Activated naive CD8-positive, alpha-beta T cell (primary cell): ENCODE results near the gene STAC.

Source experiments
- H3K27ac Mint-ChIP-seq: one replicate; pipeline ENCODE4 v1.8.0; 2021; ENCODE audit warnings: mixed read lengths
- H3K27me3 Mint-ChIP-seq: one replicate; pipeline ENCODE4 v1.8.0; 2021; ENCODE audit warnings: mixed read lengths
- H3K36me3 Mint-ChIP-seq: one replicate; pipeline ENCODE4 v1.8.0; 2021; ENCODE audit warnings: mixed read lengths
- H3K4me1 Mint-ChIP-seq: one replicate; pipeline ENCODE4 v1.8.0; 2021; ENCODE audit warnings: low read depth, mixed read lengths
- H3K4me3 Mint-ChIP-seq: one replicate; pipeline ENCODE4 v1.8.0; 2021; ENCODE audit warnings: mild to moderate bottlenecking, mixed read lengths
- H3K9me3 Mint-ChIP-seq: one replicate; pipeline ENCODE4 v1.8.0; 2021; ENCODE audit warnings: low read depth, mixed read lengths

STAC gene

DNA sequence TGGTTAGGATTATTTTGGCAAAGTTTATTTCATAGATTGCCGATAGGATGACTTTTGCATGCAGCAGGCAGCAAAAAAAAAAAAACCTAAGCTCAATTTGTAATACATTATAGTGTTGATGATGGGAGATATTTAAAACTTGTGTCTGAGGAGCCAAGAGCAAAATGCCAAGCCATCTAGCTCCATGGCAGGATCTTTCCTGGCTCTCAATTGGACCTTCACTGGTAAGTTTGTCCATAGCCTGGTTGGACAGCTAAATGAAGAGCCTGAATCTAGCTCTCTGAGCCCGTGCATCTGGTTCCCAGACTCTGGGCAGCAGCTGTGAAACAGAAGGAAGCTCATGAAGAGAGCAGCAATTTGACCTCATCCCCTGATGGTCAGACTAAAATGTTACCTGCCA is 17.5 kb downstream of the STAC start:
- H3K9me3 Mint-ChIP-seq, result no peaks in the 10 kb centered on the region
- H3K36me3 Mint-ChIP-seq, result no peaks in the 10 kb centered on the region
- H3K4me1 Mint-ChIP-seq, result no peaks in the 10 kb centered on the region
- H3K27me3 Mint-ChIP-seq, result peaks cover 4% of the 10 kb centered on the region
- no peak overlapping the region for H3K4me3 Mint-ChIP-seq
- H3K27ac Mint-ChIP-seq, result no peak overlapping the region

DNA sequence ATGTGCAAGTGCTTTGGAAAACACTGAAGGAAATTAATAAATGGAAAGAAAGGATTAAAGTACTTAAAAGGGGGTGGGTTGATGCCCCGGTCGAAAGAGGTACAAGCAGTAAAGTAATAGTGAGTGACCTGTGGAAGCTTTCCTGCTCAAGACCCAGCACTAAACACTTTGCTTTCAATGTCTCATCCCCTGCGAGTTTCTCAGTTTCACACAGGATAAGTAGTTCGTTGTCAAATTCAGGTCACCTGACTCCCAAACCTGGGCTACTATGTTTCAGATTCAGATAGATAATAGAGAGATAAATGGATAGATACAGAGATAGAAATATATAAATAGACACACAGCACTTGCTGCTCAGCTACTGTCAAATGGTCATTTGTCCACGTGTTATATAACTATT is 19.6 kb downstream of the STAC start:
- H3K9me3 Mint-ChIP-seq, result no peaks in the 10 kb centered on the region
- H3K27ac Mint-ChIP-seq, result no peak overlapping the region
- no peaks in the 10 kb centered on the region for H3K27me3 Mint-ChIP-seq
- H3K4me3 Mint-ChIP-seq, result no peak overlapping the region
- no peaks in the 10 kb centered on the region for H3K36me3 Mint-ChIP-seq
- H3K4me1 Mint-ChIP-seq, result no peaks in the 10 kb centered on the region

DNA sequence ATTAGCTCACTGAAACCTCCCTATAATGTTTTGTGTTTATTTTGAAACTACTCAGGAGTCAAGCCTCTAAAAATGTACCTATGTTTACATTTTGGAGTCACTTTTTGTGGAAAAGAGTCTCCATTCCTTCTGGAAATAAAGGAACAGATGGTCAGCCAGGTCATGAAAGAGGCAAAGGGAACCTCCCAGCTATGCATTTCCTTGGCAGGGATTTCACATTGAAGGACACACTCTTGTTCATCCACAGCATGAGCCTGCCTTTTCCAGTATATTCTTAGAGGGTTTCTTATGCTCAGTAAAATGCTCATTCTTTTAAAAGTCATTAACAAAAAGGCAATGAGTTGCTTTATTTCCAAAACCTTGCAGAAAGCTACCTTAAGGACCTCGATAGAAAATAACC is 20.8 kb downstream of the STAC start:
- Mint-ChIP-seq H3K27me3 (no peaks in the 10 kb centered on the region), H3K9me3 (no peaks in the 10 kb centered on the region), H3K4me3 (no peak overlapping the region), H3K4me1 (no peaks in the 10 kb centered on the region), H3K27ac (no peak overlapping the region), H3K36me3 (no peaks in the 10 kb centered on the region)

DNA sequence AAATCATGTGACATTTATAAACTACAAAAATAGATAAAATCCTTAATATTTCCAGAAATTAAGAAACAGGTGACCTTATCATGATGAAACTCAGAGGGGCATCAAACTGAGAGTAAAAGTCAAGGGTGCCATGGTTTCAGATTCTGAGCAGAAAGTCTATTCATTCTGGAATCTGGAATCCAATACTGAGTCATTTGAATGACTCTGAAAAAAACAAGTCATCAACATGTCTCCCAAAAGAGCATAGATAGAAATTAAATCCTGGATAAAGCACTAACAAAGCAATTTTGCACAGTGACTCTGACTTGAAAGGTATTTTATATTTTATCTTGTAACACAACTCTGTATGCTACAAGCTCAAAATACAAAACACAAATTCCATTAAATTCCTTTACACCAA is 23.4 kb downstream of the STAC start:
- no peak overlapping the region for H3K4me3 Mint-ChIP-seq
- no peaks in the 10 kb centered on the region for H3K36me3 Mint-ChIP-seq
- H3K4me1 Mint-ChIP-seq, result no peaks in the 10 kb centered on the region
- H3K9me3 Mint-ChIP-seq, result no peaks in the 10 kb centered on the region
- H3K27ac Mint-ChIP-seq, result no peak overlapping the region
- H3K27me3 Mint-ChIP-seq, result no peaks in the 10 kb centered on the region

GRCh38 chr3:36405190-36405589 is 24.9 kb downstream of the STAC start:
- Mint-ChIP-seq H3K4me1 (no peaks in the 10 kb centered on the region), H3K4me3 (no peak overlapping the region), H3K9me3 (no peaks in the 10 kb centered on the region), H3K36me3 (no peaks in the 10 kb centered on the region), H3K27ac (no peak overlapping the region), H3K27me3 (no peaks in the 10 kb centered on the region)

DNA sequence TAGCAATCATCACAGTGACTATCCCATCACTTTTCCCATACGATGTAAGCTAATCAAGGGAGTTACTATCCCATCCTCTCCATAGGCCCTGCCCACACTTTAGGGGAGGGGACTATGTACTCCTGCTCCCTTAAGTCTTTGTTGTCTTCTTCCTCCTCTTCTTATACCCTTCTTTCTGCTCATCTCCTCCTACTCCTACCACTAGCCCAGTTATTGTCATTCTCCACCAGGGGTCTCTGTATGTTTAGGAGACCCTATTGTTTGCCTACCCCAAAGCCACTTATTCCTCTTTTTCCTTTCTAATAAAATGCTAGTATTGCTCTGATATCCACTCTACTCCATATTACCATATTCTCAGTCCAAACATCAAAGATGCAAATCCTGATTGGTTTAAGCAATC is 27.8 kb downstream of the STAC start:
- H3K9me3 Mint-ChIP-seq, result no peaks in the 10 kb centered on the region
- no peak overlapping the region for H3K27ac Mint-ChIP-seq
- H3K4me1 Mint-ChIP-seq, result no peaks in the 10 kb centered on the region
- H3K36me3 Mint-ChIP-seq, result no peaks in the 10 kb centered on the region
- no peaks in the 10 kb centered on the region for H3K27me3 Mint-ChIP-seq
- H3K4me3 Mint-ChIP-seq, result no peak overlapping the region

DNA sequence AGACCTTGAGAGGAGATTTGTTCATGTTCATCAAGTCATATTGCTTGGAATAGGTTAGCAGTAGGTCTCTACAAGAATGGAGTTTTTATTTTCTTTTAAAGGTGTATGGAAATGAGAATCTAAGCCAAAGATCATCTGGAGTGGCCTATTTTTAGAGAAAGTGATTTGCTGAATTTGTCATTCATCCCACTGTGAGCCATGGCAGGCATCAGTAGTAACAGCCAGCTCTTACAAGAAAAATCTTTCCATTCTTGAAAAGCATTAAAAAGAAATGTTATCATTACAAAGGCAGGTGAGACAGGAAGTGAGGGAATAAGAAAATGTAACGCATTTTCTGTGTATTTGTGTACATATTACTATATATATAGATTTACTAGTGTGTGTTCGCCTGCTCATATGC is 29.6 kb downstream of the STAC start:
- H3K9me3 Mint-ChIP-seq, result no peaks in the 10 kb centered on the region
- no peak overlapping the region for H3K27ac Mint-ChIP-seq
- H3K36me3 Mint-ChIP-seq, result no peaks in the 10 kb centered on the region
- no peak overlapping the region for H3K4me3 Mint-ChIP-seq
- no peaks in the 10 kb centered on the region for H3K4me1 Mint-ChIP-seq
- no peaks in the 10 kb centered on the region for H3K27me3 Mint-ChIP-seq

DNA sequence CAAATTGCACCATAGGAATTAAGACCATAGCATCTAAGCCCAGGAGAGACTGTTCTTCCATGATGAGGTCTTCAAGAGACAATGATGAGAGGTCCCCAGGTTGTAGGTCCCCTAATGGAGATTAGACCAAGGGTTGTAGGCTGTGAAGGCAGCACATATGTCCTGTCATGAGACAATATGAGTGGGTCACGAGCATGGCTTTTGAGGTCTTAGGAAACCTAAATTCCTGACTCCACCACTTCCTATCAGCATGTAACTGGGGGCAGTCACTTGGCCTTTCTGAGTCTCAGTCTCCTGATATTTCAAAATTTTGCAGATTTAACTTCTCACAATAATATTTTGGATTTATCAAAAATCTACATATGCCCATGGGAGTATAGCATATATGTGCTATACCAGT is 31.3 kb downstream of the STAC start:
- no peak overlapping the region for H3K27ac Mint-ChIP-seq
- H3K9me3 Mint-ChIP-seq, result peaks cover 3% of the 10 kb centered on the region
- H3K36me3 Mint-ChIP-seq, result no peaks in the 10 kb centered on the region
- H3K4me3 Mint-ChIP-seq, result no peak overlapping the region
- no peaks in the 10 kb centered on the region for H3K27me3 Mint-ChIP-seq
- no peaks in the 10 kb centered on the region for H3K4me1 Mint-ChIP-seq

- Mint-ChIP-seq H3K4me1 (no peaks in the 10 kb centered on the region), H3K36me3 (no peaks in the 10 kb centered on the region)
Measured at GRCh38 chr3:36416599-36416998, 36.3 kb downstream of the STAC start.

GRCh38 chr3:36417237-36417636 is 36.9 kb downstream of the STAC start:
- peaks cover 3% of the 10 kb centered on the region for H3K9me3 Mint-ChIP-seq
- no peaks in the 10 kb centered on the region for H3K36me3 Mint-ChIP-seq
- no peak overlapping the region for H3K4me3 Mint-ChIP-seq
- H3K27me3 Mint-ChIP-seq, result peaks cover 1% of the 10 kb centered on the region
- H3K4me1 Mint-ChIP-seq, result no peaks in the 10 kb centered on the region
- H3K27ac Mint-ChIP-seq, result no peak overlapping the region

More at GRCh38 chr3:36416599-36416998, 36.3 kb downstream of the STAC start:
- H3K27ac Mint-ChIP-seq, result no peak overlapping the region
- H3K27me3 Mint-ChIP-seq, result peaks cover 1% of the 10 kb centered on the region
- no peak overlapping the region for H3K4me3 Mint-ChIP-seq
- H3K9me3 Mint-ChIP-seq, result peaks cover 3% of the 10 kb centered on the region

GRCh38 chr3:36418296-36418695 is 38.0 kb downstream of the STAC start:
- H3K9me3 Mint-ChIP-seq, result peaks cover 3% of the 10 kb centered on the region
- H3K4me1 Mint-ChIP-seq, result no peaks in the 10 kb centered on the region
- peaks cover 1% of the 10 kb centered on the region for H3K27me3 Mint-ChIP-seq
- no peaks in the 10 kb centered on the region for H3K36me3 Mint-ChIP-seq
- H3K27ac Mint-ChIP-seq, result no peak overlapping the region
- no peak overlapping the region for H3K4me3 Mint-ChIP-seq

- no peak overlapping the region for H3K27ac Mint-ChIP-seq
- H3K36me3 Mint-ChIP-seq, result no peaks in the 10 kb centered on the region
- H3K4me1 Mint-ChIP-seq, result no peaks in the 10 kb centered on the region
- no peak overlapping the region for H3K4me3 Mint-ChIP-seq
- H3K9me3 Mint-ChIP-seq, result no peaks in the 10 kb centered on the region
- no peaks in the 10 kb centered on the region for H3K27me3 Mint-ChIP-seq
Measured at GRCh38 chr3:36428445-36428844, 48.1 kb downstream of the STAC start.

GRCh38 chr3:36429986-36430485 is 49.7 kb downstream of the STAC start:
- Mint-ChIP-seq H3K4me1 (no peaks in the 10 kb centered on the region), H3K27me3 (no peaks in the 10 kb centered on the region), H3K27ac (no peak overlapping the region), H3K9me3 (no peaks in the 10 kb centered on the region), H3K36me3 (no peaks in the 10 kb centered on the region), H3K4me3 (no peak overlapping the region)

DNA sequence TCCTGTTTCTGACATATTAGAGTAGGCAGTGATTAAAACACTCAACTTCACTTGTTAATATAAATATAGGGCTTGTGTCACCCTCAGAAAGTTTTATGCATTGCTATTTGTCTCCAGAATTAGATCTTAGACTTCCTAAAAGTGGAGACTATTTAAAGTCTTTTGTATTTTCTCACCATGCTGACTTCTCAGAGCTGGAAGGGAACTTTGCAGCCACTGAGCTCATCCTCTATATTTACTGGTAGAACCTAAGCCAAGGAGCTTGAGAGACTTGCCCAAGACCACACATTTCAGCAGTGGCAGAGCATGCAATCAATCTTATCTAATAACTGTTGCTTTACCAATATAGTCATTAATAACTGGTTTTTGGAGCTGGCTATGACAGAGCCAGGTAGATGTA is 53.2 kb downstream of the STAC start:
- Mint-ChIP-seq H3K27ac (no peak overlapping the region), H3K4me3 (no peak overlapping the region), H3K27me3 (no peaks in the 10 kb centered on the region), H3K36me3 (no peaks in the 10 kb centered on the region), H3K4me1 (no peaks in the 10 kb centered on the region), H3K9me3 (no peaks in the 10 kb centered on the region)

DNA sequence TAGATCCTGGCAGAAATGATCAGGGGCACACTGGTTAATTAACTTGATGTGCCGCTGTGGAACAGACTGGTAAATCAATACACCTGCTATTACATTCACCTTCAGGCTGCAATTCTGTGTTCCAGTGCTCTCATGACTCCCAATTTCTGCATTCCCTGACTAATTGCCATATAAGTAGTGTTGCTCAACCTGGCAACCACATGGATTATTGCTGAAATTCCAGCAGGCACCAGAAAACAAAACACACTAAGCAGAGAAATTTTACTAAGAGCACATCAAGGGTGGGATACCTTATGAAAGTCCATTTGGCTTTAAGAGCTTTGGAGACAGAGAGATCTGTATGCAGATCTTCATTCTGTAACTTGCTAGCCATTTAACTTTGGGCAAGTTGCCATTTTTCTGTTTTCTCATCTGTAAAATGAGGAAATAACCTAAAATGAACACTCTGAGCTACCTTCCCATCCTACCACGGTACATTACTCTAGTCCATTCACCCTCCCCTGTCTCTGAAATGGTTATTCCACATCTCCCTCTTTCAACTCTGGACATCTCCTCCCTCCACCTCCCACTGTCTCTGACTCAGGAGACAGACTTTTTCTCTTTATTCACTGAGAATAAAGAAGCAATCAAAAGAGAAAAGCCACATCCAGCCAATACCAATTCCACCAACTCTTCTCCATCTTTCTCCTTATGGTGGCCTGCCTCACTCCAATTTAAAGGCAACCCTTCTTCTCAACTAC is 54.6 kb downstream of the STAC start:
- H3K9me3 Mint-ChIP-seq, result no peaks in the 10 kb centered on the region
- H3K27ac Mint-ChIP-seq, result no peak overlapping the region

GRCh38 chr3:36443028-36443686 is 62.9 kb downstream of the STAC start:
- Mint-ChIP-seq H3K9me3 (no peaks in the 10 kb centered on the region), H3K4me1 (no peaks in the 10 kb centered on the region), H3K27ac (no peak overlapping the region), H3K36me3 (no peaks in the 10 kb centered on the region), H3K27me3 (no peaks in the 10 kb centered on the region), H3K4me3 (no peak overlapping the region)

More for the DNA sequence above, 54.6 kb downstream of the STAC start:
- no peaks in the 10 kb centered on the region for H3K27me3 Mint-ChIP-seq
- H3K36me3 Mint-ChIP-seq, result no peaks in the 10 kb centered on the region
- H3K4me1 Mint-ChIP-seq, result no peaks in the 10 kb centered on the region
- no peak overlapping the region for H3K4me3 Mint-ChIP-seq
